ENCODE results near the gene R3HCC1L.

DNA sequence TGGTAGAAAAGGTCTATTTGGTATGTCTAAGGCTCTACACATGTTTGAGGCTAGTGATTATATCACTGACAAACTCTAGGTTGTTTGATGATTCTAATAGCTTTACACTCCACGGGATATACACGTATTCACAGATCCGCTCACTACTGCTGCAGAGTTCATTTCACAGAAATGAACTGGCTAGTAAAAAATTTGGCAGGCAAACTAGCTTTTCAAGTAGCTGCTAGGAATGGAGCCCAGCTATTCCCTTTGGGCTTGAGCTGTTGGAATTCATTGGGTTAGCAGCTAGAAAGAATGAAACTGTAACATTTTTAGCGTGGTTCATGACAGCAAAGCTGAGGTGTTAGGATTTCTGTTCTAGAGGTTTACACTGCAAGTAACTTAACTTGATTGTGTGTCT is 37.6 kb downstream of the R3HCC1L start:
- no peak for TF ChIP-seq GATA2 (IDR thresholded peaks at IDR 0.05; ENCODE audit: low read depth, low read length)
- TF ChIP-seq GATA3 (IDR thresholded peaks at IDR 0.05; ENCODE audit: low read depth, low read length), result no peak

Measured in SH-SY5Y (cell line).